Tibial nerve (tissue), 3 donors: Measurements from ENCODE around the gene USP36.

Source experiments
- POLR2A ChIP-seq, 2 donors: fragments of 450-650 bp; IDR thresholded peaks; one replicate each; pipeline ENCODE4 v1.6.1; 2017; ENCODE audit warnings: antibody characterized with exemption in 2 of 2, mild to moderate bottlenecking in 2 of 2, moderate library complexity in 2 of 2
- TF ChIP-seq, protein P1 (sequence below), 5 experiments: fragments of 200-600 bp in 3 of 5; fragments of 450-650 bp in 2 of 5; sonication (generic) in 3 of 5; IDR thresholded peaks; one replicate each; pipeline ENCODE4 v1.5.1; 2016 to 2019; ENCODE audit warnings: antibody characterized with exemption in 5 of 5, mild to moderate bottlenecking in 3 of 5, moderate library complexity in 2 of 5

- TF ChIP-seq, protein P1, sequence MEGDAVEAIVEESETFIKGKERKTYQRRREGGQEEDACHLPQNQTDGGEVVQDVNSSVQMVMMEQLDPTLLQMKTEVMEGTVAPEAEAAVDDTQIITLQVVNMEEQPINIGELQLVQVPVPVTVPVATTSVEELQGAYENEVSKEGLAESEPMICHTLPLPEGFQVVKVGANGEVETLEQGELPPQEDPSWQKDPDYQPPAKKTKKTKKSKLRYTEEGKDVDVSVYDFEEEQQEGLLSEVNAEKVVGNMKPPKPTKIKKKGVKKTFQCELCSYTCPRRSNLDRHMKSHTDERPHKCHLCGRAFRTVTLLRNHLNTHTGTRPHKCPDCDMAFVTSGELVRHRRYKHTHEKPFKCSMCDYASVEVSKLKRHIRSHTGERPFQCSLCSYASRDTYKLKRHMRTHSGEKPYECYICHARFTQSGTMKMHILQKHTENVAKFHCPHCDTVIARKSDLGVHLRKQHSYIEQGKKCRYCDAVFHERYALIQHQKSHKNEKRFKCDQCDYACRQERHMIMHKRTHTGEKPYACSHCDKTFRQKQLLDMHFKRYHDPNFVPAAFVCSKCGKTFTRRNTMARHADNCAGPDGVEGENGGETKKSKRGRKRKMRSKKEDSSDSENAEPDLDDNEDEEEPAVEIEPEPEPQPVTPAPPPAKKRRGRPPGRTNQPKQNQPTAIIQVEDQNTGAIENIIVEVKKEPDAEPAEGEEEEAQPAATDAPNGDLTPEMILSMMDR (IDR thresholded peaks at IDR 0.05): no peak
- TF ChIP-seq POLR2A (IDR thresholded peaks at IDR 0.05): no peak
Measured at GRCh38 chr17:78753316-78754250, 87.0 kb downstream of the USP36 start.
